H1 (cell line): ENCODE data around the gene RAB35.

Source experiments
- BCL11A ChIP-seq, 2 experiments: IDR thresholded peaks; one replicate each; pipeline ENCODE4 v1.6.1; 2011; ENCODE audit warnings: low read depth in 2 of 2, low read length in 2 of 2, mild to moderate bottlenecking in 2 of 2
- CBX5 ChIP-seq: fragments of 300-800, 300-1000 bp; sonication (generic); IDR thresholded peaks from 2 replicates; pipeline ENCODE4 v1.7.1; 2016; ENCODE audit warnings: antibody characterized with exemption, low read length, low read depth
- CEBPB ChIP-seq: IDR thresholded peaks from 2 replicates; pipeline ENCODE4 v1.6.1; 2012; ENCODE audit warnings: low read depth, low read length
- CTCF ChIP-seq, 3 experiments: IDR thresholded peaks; 1 replicate in 2 of 3; 2 replicates in 1 of 3; pipeline versions ENCODE4 v1.5.1 to v1.6.1; 2011; ENCODE audit warnings: low read length in 3 of 3, mild to moderate bottlenecking in 3 of 3, inconsistent platforms in 2 of 3, low read depth in 1 of 3, moderate library complexity in 1 of 3; ENCODE audit not compliant: insufficient read depth in 1 of 3; ENCODE audit errors: control extremely low read depth in 1 of 3
- EP300 ChIP-seq, 2 experiments: IDR thresholded peaks; 1 replicate in 1 of 2; 2 replicates in 1 of 2; pipeline ENCODE4 v1.6.1; 2011 to 2012; ENCODE audit warnings: low read depth in 2 of 2, low read length in 2 of 2, mild to moderate bottlenecking in 2 of 2, borderline replicate concordance in 1 of 2, inconsistent platforms in 1 of 2, moderate library complexity in 1 of 2
- JUND ChIP-seq: IDR thresholded peaks from 2 replicates; pipeline ENCODE4 v1.6.1; 2011; ENCODE audit warnings: mild to moderate bottlenecking, improper control_type of control experiment, low read length
- POLR2A ChIP-seq, 2 experiments: IDR thresholded peaks; 1 replicate in 1 of 2; 2 replicates in 1 of 2; pipeline ENCODE4 v1.6.1; 2011; ENCODE audit warnings: low read depth in 2 of 2, low read length in 2 of 2, mild to moderate bottlenecking in 2 of 2; ENCODE audit errors: control extremely low read depth in 1 of 2
- RNF2 ChIP-seq: fragments of 200-900, 300-1000 bp; sonication (generic); IDR thresholded peaks from 2 replicates; pipeline ENCODE4 v1.7.1; 2016; ENCODE audit warnings: borderline replicate concordance, low read depth, mild to moderate bottlenecking, antibody characterized with exemption, low read length; ENCODE audit not compliant: poor library complexity, severe bottlenecking; ENCODE audit errors: missing control alignments
- RXRA ChIP-seq: IDR thresholded peaks from 2 replicates; pipeline ENCODE4 v1.6.1; 2011; ENCODE audit warnings: low read depth, mild to moderate bottlenecking, low read length, moderate library complexity; ENCODE audit not compliant: insufficient read depth
- SP4 ChIP-seq: IDR thresholded peaks from 2 replicates; pipeline ENCODE4 v1.6.1; 2012; ENCODE audit warnings: low read length, inconsistent platforms
- TAF1 ChIP-seq: IDR thresholded peaks from 2 replicates; pipeline ENCODE4 v1.6.1; 2011; ENCODE audit warnings: mild to moderate bottlenecking, low read depth, low read length
- USF2 ChIP-seq: IDR thresholded peaks from 2 replicates; pipeline ENCODE4 v1.6.1; 2011; ENCODE audit warnings: low read length, improper control_type of control experiment

DNA sequence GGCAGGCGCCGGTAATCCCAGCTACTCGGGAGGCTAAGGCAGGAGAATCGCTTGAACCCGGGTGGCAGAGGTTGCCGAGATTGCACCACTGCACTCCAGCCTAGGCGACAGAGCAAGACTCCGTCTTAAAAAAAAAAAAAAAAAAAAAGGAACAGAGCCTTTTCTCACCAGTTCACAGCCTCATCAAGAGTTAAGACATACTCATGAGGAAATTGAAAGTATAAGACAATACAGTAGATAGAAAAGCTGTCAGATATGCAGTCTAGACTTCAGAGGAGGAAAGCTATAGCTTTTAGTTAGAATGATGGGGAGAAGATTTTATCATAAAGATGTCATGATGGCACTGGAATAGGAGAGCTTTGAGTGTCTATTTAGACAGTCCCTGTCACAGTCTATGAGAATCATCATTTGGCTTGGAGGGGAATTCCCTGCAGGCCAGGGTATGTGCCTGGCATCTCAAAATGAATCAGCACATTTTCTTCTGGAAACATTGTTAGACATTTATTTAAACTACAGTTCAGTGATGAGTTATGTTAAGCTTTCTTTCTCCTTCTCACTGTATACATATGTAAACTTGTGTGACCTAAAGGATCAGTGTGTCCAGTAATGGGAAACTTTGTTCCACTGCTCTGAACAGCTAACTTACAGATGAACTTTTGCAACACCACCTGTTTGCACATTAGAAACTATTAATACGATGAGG is 2.9 kb upstream of the RAB35 start:
- TF ChIP-seq POLR2A (IDR thresholded peaks at IDR 0.05; ENCODE audit: control extremely low read depth in 1 of 2, low read depth in 2 of 2, low read length in 2 of 2): no peak
- no peak for TF ChIP-seq CTCF (IDR thresholded peaks at IDR 0.05; ENCODE audit: control extremely low read depth in 1 of 3, insufficient read depth in 1 of 3, low read depth in 1 of 3, low read length in 3 of 3)
- no peak for TF ChIP-seq BCL11A (IDR thresholded peaks at IDR 0.05; ENCODE audit: low read depth in 2 of 2, low read length in 2 of 2)
- TF ChIP-seq CEBPB: no peak
- no peak for TF ChIP-seq CBX5
- no peak for TF ChIP-seq JUND
- TF ChIP-seq USF2: no peak
- no peak for TF ChIP-seq RXRA
- no peak for TF ChIP-seq EP300 (IDR thresholded peaks at IDR 0.05; ENCODE audit: borderline replicate concordance in 1 of 2, low read depth in 2 of 2, low read length in 2 of 2)
- TF ChIP-seq SP4: no peak
- TF ChIP-seq TAF1: no peak
- no peak for TF ChIP-seq RNF2
